T-helper 1 cell treated with Interleukin-12 subunit alpha and Interleukin-12 subunit beta and Interleukin-4 antibody, amounts not matched to agents 30 ng/mL and 1 ng/mL, for 36 hours (primary cell): ENCODE data around the gene POLN. TPM values are rescaled to one million over a fixed set of nuclear protein-coding genes. Genes with fewer than 3 reads are reported as not detected.

Source experiments
- total RNA-seq: library from RNA; stranded (reverse); gene quantifications from 2 replicates; pipeline ENCODE4 v1.2.3, GENCODE V29; 2022

The POLN gene
- total RNA-seq, 1 donor from 2014 or later = 9.4 TPM

Other genes starting within 250 kb of the POLN start
- 37.8 and 39.2 TPM in 2 replicates for gene NELFA, start 233.1 kb downstream of the POLN start, total RNA-seq
- gene NAT8L, start 182.8 kb downstream of the POLN start, total RNA-seq = 5.1 and 5.2 TPM in 2 replicates
- 21.6 and 25.9 TPM in 2 replicates for gene HAUS3, start within 50 bp of the POLN start, total RNA-seq
- 22.5 and 25.1 TPM in 2 replicates for gene MXD4, start 20.0 kb upstream of the POLN start, total RNA-seq
- 21.2 and 21.6 TPM in 2 replicates for gene ZFYVE28, start 176.5 kb upstream of the POLN start, total RNA-seq
- gene CFAP99, start 176.8 kb upstream of the POLN start, total RNA-seq = not detected in 2 replicates
- 98.8 and 102 TPM in 2 replicates for gene RNF4, start 227.0 kb upstream of the POLN start, total RNA-seq